Bronchial epithelial cell (primary cell): ENCODE data around the gene FXYD6. TPM values are rescaled to one million over a fixed set of nuclear protein-coding genes. Genes with fewer than 3 reads are reported as not detected.

ENCODE experiments used
- DNase-seq: peaks from one replicate; pipeline ENCODE4 v3.0.0-alpha.2; 2010; ENCODE audit warnings: low read depth
- FAIRE-seq: peaks from 2 replicates; lab custom pipeline; 2011; peaks lifted over from hg19 to GRCh38; lab: Jason Lieb, UNC
- H3K27me3 ChIP-seq: 2 replicates; pipeline ENCODE4 v1.5.1; 2011; ENCODE audit warnings: low read length; ENCODE audit not compliant: control insufficient read depth, insufficient read depth
- H3K36me3 ChIP-seq: 2 replicates; pipeline ENCODE4 v1.5.1; 2011; ENCODE audit warnings: low read length; ENCODE audit not compliant: control insufficient read depth, insufficient read depth
- H3K4me3 ChIP-seq: 2 replicates; pipeline ENCODE4 v1.5.1; 2011; ENCODE audit warnings: mild to moderate bottlenecking, low read depth, low read length, control low read depth
- total RNA-seq: library from RNA; depleted of rRNA; stranded (reverse); fragments of >200 nt; gene quantifications from 2 replicates; pipeline ENCODE4 v1.2.1, GENCODE V29; 2014
- TF ChIP-seq, protein P1 (sequence below): IDR thresholded peaks from 2 replicates; pipeline ENCODE4 v1.5.1; 2011; ENCODE audit warnings: mild to moderate bottlenecking, moderate library complexity, low read length, control low read depth, inconsistent platforms; ENCODE audit not compliant: insufficient read depth, severe bottlenecking

The FXYD6 gene
- total RNA-seq, 1 donor from 2014 or later, result not detected

DNA sequence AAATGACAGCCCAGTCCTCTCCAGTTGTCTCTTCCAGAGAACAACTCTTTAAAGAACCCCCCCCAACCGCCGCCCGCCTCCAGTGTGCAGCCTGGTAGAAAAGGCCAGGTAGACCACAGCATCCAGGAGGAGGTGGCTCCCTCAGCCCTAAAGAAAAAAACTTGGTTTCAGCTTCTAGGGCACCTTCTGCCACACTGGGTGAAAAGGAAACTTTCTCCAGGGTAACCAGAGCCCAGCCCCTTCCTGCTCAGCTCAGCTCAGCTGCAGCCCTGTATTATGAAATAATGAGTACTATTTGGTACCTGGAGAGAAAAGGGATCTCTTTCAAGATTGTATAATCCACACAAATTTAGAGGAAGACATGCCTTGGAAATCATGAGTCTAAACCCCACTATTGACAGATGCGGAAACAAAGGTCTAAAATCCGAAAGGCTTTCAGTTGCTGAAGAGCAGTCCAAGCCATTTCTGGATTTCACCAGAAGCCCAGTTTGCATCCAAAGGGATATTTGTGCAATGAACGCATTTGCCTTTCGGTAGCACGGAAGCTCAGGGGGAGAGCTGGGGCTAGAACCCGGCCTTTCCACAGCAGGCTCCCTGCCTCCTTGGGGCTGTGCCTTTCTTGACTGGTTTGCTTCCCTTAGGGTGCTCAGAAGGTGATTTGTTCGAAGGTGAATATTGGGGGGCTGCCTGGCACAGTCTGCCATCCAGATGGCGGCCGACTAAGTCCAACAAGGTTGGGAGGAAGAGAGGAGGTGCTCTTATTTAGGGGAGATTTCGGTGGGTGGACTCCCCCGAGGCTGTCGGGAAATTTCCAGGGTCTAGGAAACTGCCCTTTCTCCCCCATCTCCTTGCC is 3.3 kb downstream of the FXYD6 start:
- no peak overlapping the region for H3K4me3 ChIP-seq
- DNase-seq (no peak), FAIRE-seq (no peak)
- TF ChIP-seq, protein P1, sequence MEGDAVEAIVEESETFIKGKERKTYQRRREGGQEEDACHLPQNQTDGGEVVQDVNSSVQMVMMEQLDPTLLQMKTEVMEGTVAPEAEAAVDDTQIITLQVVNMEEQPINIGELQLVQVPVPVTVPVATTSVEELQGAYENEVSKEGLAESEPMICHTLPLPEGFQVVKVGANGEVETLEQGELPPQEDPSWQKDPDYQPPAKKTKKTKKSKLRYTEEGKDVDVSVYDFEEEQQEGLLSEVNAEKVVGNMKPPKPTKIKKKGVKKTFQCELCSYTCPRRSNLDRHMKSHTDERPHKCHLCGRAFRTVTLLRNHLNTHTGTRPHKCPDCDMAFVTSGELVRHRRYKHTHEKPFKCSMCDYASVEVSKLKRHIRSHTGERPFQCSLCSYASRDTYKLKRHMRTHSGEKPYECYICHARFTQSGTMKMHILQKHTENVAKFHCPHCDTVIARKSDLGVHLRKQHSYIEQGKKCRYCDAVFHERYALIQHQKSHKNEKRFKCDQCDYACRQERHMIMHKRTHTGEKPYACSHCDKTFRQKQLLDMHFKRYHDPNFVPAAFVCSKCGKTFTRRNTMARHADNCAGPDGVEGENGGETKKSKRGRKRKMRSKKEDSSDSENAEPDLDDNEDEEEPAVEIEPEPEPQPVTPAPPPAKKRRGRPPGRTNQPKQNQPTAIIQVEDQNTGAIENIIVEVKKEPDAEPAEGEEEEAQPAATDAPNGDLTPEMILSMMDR, result no peak
- no peaks in the 10 kb centered on the region for H3K36me3 ChIP-seq
- peaks cover 35% of the 10 kb centered on the region for H3K27me3 ChIP-seq

DNA sequence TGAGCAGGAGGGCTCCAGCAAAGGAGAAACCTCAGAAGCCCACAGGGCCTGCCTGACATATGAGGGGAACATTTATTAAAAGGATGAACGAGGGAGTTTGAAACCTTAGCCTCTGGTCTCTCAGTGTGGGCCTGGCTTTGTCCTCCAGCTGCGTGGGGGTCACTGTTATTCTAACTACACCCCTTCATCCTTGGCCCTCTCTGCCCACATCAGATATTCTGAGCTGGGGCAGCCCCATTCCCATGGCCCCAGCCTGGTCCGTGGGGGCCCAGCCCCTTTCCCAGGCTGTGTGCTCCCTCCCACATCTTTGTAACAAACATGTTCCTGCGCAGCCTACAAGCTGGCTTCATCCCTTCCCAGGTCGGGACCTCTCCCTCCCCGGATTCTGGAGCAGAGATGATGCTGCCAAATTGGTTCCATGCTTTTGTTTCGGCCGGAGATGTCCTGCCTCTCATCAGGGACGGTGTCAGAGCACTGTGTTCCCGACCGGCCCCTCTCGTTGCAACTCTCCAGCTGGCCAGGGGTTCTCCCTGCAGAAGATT is 4.0 kb downstream of the FXYD6 start:
- TF ChIP-seq, protein P1, result no peak
- Histone ChIP-seq H3K27me3 (peaks cover 31% of the 10 kb centered on the region), H3K36me3 (no peaks in the 10 kb centered on the region), H3K4me3 (no peak overlapping the region)
- no peak for DNase-seq
- FAIRE-seq, result no peak

DNA sequence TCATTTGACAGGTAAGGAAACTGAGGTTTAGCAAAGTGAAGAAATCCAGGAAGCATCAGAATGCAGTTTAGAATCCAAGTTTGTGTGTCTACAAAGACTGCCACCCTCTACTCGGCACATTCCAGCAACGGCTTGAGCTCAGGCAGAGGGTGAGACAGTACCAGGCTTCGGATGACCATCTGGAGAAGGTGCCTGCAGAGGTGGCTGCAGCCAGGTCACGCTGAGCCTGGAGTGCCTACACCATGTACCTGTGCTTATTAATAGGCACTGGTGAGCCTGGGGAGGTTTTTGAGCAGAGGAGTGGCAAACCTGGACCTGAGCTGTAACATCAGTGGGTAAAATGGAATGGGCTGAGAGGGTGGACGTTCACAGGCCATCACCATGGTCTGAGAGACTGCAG is 4.7 kb downstream of the FXYD6 start:
- DNase-seq (no peak), FAIRE-seq (no peak)
- TF ChIP-seq, protein P1, result no peak
- no peaks in the 10 kb centered on the region for H3K36me3 ChIP-seq
- H3K27me3 ChIP-seq, result peaks cover 24% of the 10 kb centered on the region
- H3K4me3 ChIP-seq, result no peak overlapping the region

DNA sequence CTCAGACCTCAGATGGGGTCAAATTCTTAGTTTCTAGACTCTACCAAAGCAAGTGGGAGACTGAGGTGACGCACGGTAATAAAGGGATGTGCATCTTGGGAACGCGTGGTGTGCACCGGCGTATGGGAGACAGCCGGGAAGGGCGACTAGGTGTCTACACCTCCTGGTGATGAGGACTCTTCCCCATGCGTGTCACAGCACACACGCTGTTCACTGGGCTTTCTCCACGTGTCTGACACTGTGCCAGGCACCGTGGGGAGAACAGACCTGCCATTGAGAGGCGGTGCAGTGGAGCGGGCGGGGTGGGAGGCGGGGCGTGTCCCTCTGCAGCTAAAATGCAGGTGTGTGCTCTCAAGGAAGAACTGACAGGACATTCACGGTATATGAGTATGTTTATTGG is 5.3 kb downstream of the FXYD6 start:
- no peak for DNase-seq
- FAIRE-seq, result peak; percentile 28
- no peak overlapping the region for H3K4me3 ChIP-seq
- peaks cover 20% of the 10 kb centered on the region for H3K27me3 ChIP-seq
- TF ChIP-seq, protein P1, result no peak
- no peaks in the 10 kb centered on the region for H3K36me3 ChIP-seq

DNA sequence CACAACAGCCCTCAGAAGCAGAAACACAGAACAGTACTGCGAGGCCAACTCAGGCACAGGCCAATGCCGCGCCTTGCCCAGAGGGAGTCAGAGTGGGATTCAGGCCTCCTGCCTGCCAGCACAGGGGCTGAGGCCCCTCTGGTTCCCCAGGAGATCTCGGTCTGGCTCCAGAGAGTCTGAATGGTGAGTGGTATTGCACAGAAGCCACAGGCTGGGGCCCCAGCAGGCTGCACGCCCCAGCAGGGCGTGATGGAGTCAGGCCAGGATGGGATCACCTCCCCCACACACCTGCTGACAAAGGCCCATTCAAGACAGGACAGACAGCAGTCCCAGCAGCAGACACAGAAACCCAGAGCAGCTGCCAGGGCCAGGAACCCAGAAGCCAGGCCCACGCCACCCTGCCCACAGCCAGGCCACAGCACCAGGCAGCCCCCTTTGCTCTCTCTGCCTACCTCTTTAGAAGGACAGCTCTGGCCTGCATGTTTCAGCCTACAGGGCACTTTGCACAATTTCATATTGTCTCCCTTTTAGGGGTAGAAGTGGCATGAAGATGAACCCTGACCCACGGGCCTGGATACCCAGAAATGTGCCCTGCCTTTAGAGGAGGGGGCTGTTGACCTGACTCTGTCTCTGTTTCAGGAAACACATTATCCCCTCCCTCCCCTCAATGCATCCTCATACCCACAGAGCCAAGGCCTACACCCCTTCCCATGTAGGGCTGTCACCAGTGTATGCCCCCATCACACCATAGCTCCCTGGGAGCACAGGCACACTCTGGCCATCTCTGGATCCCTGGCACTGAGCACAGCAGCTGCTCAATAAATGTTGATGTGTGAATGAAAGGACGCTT is 6.1 kb downstream of the FXYD6 start:
- no peaks in the 10 kb centered on the region for H3K36me3 ChIP-seq
- TF ChIP-seq, protein P1, result no peak
- no peak for DNase-seq
- FAIRE-seq, result no peak
- H3K4me3 ChIP-seq, result no peak overlapping the region
- peaks cover 11% of the 10 kb centered on the region for H3K27me3 ChIP-seq
